Activated naive CD8-positive, alpha-beta T cell treated with anti-CD3 and anti-CD28 coated beads, Interleukin-2, amount 50 U/mL, for 16 hours (primary cell): Measurements from ENCODE around the gene TRABD2B.

Experiments used
- DNase-seq: peaks from one replicate; pipeline ENCODE4 v3.0.0-alpha.2; 2020; ENCODE audit warnings: low read depth, low spot score

TRABD2B gene

DNA sequence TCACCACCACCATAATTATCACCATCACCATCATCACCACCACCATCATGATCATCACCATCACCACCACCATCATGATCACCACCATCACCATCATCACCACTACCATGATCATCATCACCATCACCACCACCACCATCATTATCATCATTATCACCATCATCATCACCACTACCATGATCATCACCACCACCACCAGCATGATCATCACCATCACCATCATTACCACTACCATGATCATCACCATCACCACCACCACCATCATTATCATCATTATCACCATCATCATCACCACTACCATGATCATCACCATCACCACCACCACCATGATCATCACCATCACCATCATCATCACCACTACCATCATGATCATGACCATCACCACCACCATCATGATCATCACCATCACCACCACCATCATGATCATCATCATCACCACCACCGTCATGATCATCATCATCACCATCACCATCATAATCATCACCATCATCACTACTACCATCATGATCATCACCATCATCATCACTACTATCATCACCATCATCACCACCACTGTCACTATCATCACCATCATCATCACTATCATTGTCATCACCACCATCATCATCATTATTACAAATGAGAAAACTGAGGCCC, 60.2 kb downstream of the TRABD2B start:
- no peak for DNase-seq

DNA sequence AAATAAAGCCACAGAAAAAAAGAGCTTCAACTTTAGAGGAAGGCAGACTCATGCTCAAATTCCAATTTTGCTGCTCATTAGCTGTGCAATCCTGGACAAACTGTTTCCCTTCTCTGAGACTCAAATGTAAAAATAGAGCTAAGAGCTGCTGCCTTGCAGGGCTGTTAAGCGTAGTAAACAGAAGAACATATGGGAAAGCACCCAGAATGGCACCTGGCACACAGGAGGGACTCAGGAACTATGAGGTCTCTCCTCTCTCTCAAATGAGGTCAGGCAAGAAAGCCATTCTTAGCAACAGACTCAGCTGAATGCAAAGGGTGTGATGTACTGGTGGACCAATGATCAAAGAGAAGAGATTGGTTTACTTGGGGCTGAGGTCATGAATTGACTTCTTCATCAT, 61.3 kb downstream of the TRABD2B start:
- DNase-seq = no peak

DNA sequence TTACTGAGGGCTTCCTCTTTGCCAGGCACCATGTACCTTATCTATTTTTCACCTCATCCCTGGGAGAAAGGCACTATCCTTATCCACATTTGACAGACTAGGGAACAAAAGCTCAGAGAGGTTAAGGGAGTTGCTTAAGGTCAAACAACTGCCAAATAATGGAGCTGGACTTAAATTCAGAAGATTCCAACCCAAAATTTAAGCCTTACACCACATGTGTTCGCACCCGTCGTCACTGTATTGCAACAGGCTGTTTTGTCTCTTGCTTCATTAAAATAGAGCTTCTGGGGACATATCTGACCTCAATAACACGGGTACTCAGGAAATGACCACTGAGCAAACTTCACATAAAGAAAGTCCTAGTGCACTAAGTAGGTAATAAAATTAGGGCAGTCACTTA, 62.0 kb downstream of the TRABD2B start:
- DNase-seq = no peak

DNA sequence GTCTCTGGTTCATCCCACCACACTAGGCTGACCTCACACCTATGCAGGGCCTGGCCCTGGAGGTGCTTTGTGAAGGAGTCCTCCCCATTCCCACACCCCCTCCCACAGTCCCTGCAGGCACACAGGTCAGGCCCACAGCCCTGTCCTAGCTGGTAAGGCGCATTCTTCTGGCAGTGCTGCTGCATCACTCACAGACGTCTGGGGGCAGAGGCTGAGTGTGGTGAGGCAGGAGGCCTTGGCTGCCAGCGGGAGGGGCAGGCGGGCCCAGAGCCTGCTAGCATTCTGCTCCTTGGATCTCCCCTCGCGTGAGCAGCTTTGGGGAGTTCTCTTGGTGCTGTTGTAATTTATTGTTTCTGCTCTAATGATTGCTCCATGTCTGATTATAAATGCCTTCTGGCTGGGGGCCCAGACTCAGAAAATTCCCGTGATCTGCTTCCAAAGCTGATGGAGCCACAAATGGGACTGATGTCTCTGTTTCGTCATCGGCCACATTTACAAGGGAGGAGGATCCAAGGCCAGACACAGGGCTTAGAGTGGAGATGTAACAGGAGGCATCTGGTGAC, 62.9 kb downstream of the TRABD2B start:
- DNase-seq = no peak

DNA sequence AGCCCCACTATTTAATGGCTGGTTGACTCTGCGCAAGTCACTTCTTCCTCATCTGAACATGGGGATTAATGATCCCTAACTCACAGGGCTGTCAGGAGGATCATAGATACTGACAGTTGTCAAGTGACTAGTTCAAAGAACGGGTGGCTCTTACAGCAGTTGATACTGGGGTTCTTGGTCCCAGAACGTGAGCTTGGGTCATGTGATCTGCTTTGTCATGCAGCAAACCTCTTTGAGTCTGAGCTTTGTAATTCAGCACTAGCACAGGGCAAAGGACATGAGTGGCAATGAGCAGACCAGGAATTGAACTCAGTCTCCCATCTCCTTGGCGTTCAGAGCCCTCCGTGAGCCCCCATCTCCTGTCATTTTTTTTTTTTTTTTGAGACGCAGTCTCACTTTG, 64.4 kb downstream of the TRABD2B start:
- DNase-seq = no peak

DNA sequence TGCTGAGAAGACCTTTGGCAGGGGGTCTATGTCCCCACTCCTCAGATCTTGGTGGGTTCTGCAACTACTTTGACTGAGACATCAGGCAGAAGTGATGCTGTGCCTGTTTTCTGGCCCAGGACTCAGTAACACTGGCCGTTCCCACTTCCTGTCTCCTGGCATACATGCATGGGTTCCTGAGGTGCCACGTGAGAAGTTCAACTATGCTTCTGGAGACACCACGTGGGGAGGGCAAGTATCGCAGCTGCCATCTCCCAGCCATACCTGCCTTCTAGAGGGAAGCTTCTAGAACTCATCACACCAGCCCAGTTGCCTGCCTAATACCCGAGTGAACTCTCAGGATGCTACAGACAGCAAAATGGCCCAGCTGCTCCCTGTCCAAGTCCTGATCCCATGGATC, 65.8 kb downstream of the TRABD2B start:
- DNase-seq = no peak

DNA sequence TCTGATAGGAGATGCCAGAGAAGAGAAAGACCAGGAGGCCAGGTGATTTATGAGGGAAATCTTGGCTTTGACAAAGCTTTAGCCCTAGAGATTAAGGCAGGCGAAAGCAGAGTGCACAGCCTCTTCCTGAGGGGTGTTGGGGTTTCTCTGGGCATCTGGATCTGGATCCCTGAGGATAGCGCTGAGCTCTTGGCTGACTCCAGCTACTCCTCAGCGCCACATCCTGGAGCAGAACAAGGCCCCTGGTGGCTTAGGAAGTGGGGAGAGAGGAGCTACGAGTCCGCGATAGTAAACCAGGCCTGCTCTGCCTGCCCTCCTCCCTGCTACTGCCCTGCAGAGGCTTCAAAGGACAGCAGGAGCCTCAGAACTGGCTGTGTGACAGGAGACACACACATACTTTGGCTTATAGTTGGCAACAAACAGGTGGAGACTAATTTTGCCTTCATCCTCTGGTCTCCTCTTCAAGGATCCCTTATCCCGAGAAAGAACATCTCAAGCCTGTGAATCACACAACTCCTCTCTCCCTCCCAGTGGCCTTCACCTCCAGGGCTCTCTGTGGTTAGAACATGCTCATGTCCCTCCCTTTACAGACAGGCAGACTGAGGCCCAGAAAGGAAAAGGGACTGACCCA, 66.9 kb downstream of the TRABD2B start:
- no peak for DNase-seq

DNA sequence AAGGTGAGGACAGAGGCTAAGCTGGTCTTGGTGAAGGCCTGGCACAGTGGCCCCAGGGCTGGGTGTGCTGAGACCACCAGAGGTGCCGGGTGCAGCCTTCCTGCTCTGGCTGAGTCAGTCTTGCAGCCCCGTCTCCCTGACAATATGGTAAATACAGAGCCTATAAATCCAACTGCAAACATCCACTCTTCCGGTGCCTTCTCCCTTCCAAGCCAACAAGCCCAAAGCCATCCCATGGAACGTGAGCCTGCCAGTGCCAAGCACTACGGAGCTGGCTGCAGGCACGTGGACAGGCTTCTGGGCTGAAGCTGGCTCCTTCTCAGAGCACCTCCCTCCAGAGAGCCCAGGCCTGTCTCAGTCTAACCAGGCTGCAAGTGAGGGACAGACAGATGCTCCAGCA, 70.0 kb downstream of the TRABD2B start:
- DNase-seq = no peak

DNA sequence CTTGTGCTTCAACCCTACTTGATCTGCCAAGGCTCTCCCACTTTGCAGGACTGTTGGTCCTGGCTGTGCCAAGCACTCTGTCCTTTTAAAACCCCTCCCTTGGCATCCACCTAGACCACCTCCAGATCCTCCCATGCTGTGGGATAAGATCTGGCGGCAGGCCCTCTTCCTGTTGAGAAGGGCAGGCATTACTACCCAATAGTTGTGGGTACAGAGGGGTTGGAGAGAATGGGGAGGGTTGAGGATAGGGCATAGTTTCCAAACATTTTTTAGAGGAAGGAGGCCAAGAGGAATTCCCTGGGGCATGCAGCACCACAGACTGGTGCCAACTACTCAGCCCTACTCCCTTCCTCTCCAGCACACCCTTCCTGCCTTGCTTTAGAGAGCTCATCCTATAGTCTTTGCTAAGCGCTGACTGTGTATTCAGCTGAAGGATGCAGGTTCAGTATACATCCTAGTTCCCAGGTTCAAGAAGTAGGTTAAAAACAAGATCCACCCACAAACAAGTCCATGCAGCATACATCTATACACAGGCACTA, 70.7 kb downstream of the TRABD2B start:
- DNase-seq = no peak

DNA sequence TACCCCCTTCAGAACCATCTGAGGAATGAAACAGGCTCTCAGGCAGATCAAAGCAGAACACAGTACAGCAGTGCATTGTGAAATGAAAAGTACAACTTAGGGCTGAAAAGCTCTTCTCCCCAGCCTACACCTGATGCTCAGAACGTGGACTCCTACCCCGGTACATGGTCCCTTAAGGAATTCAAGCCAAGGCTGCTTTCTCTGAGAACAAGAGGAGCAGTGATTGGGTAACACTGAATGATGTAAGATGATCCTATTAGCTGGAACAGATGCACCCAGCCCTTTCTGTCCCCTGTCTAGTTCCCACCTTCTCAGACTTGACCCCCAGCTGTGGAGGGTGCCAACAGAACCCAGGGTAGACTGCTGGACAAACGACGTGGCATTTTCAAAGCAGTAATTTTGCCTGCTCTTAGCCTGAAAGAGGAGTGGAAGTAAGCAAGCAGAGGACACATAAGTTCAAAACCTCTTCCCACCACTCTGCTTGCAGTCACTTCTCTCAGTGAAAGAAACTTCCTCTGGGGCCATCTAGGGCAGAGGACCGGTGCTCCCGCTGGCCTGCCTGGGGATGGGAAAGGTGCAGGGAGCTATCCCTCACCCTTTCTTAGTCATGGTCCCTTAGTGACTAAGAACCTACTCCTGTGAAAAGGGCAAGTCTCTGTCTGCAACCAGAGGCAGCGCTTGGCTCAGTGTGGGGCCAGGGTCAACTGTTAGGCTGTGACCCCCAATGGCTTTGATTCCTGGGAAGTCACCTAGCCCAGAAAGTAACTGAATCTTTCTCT, 72.7 kb downstream of the TRABD2B start:
- DNase-seq = no peak

DNA sequence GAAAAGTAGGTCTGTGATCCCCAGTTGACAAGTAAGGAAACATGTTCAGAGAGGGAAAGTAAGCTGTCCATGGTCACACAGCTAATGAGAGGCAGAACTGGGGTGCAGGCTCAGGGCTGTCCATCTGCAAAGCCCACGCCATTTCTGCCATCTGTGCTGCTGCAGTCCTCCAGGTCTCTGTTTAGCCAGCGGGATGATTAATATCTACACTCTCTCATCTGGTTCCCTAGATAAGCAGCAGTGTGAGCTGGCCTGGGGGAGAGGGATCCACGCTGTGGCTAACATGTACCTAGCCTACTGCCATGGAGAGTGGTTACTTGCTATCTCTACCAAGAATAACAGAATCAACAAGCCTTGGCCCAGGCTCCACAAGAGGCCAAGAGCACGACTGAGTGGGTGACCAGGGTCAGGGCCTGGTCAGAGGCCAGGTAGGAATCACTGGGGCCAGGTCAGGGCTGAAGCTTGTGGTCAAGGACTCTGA, 75.2 kb downstream of the TRABD2B start:
- DNase-seq = no peak

DNA sequence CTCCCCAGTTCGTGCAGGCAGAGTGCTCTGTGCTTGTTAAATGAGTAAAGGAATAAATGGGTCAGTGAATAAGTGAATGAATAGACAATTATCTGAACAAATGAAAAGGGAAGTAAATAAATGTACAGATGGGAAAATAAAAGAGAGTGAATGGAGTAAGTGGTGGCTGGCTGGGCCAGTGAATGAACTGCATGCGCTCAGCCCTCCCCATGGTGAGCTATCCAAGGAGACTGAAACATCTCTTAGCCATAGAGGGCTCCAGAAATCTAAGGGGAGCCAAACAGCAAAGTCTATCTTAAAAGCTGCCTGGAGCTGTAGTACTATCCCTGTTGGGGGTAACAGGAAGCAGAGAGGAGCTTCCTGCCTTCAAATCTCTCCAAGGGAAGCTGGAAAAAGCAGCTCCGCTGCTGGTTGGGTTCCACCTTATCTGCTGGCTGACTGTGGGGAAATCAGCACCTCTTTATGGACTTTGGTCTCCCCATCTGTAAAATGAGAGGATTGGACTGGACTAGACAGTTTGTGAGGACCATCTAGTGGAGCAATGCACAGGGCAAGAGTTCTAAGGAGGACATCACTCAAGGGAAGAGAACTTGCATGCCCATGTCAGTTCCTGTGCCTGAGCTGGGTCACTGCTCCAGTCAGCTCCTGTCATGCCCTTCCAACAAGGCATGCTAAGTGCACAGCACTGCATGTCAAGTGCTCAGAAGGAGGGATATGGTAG, 77.9 kb downstream of the TRABD2B start:
- no peak for DNase-seq

DNA sequence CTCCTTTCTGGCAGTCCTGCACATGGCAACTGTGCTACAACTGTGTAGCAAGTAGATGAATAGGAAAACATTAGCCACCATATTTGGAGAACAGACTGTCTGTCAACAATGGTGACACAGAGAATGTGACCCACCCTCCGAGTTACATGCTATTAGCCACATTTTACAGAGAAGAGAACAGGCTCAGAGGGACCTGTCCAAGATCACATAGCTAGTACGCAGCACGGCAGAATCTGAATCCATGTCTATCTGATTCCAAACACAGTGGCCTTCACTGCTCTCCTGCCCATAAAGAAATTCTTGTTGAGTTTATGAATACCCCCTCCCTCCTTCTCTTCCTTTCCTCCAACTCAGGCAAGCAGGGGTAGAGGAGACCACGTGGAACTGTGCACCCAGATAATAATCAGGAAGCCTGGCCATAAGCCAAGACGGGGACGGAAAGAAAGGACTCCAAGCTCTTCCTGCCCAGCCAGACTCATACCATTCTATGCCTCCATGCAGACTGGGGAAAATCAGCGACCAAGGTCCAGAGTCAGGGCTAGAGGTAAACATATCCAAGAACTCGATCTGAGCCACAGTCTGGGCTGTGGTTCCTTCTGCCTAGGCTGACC, 78.8 kb downstream of the TRABD2B start:
- no peak for DNase-seq

DNA sequence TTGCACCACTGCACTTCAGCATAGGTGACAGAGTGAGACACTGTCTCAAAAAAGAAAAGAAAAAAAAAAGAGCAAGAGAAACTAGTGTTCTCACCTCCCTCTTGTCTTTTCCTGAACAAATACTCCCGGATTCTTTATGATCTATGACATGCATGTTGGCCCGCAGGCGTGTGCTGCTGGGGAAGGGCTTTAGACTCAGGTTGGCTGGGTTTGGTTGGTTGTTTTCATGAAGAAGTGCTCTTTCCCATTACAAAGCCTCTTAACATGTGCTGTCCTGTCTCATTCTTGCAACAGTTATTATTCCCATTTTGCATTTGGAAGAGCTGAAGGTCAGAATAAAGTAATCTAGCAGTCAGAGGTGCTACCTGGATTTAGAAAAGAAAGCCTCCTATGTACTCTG, 79.5 kb downstream of the TRABD2B start:
- DNase-seq = no peak

DNA sequence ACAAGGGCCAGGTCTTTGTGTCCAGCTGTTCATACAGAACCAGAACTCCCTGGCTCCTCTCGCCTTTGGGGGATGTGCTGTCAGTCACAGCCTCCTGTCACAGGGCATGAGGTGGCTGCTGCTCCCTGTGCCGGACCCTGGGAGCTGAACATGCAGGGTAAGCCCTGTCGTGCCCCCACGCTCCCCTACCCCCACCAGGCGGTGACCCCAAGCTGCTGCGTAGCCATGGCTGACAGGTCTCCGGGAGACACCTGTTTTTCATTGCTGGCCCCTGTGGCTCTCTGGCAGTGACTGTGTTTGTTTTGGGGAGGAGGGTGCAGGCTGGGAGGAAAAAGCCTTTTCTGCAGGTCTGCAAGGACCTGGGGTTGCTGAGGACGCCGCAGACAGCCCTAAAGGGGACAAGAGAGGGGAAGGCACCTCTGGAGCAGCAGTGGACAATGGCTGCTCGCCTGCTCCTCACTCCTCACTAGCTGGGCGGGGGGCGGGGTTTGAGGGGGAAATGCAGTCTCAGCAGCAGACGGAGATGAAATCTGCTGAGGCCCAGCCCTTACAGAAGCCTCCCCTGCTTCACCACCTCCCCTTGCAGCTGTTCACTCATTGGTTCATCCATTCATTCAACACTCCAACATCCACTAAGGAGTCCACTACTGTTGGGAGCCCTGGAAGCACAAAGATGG, 81.4 kb downstream of the TRABD2B start:
- no peak for DNase-seq

DNA sequence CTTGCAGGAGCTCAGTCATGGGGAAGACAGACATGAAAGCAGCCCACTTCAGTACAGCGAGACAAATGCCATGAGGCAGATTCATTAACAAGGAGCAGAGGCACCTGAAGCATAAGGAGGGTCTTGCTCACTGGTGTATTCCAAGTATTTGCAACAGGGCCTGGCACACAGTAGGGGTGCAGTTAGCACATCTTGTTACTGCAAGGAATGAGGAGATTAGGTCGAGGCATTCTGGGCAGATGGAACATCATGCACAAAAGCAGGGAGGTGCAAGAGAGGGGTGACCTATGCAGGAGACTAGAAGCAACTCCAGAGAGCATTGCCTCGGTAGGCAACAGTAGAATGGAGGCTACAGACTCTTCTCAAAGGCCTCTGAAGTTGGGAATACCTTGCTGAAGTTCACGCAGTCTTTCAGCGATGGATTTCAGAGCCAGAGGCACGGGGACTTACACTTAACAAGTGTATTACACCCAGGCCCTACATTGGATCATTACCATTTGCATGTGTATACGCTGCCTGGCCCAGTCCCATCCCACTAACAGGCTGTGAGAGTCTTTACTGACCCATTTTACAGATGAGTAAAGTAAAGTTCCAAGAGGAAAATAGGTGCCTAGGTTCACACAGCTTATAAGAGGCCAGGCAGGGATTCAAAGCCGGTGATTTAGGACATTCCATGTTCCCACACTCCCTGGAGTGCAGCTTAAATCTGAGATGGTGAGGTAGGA, 82.1 kb downstream of the TRABD2B start:
- no peak for DNase-seq

DNA sequence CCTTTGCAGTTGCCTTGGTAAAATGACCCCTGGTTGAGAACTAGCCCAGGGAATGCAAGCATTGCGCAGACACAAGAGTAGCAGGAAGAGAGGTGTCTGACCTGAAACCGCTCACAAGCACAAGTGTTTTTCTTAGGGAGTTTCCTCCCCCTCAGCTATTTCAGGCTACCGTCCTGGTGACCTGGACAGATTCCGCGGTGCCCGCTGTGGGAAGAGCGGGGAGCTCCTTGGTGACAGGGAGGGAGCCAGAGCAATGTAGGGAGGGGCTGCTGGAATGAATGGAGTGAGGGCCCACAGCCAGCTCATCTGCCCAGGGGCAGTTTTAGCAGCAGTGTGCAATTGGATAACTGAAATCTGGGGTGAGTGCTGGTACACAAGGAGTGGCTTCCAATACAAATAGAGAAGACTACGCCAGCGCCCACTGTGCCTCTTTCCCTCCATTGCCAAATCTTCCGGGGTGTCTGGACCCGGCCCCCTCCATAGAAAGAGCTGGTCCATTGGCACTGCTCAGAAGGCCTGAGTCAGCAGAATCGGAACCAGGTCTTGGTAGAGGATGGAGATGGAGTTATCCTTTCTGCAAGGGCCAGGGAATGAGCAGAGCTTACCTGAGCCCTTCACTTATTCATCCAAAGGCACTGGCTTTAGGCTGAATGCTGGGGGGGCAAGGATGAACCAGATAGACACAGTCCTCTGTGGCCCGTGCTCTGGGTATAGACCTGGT, 82.8 kb downstream of the TRABD2B start:
- no peak for DNase-seq

DNA sequence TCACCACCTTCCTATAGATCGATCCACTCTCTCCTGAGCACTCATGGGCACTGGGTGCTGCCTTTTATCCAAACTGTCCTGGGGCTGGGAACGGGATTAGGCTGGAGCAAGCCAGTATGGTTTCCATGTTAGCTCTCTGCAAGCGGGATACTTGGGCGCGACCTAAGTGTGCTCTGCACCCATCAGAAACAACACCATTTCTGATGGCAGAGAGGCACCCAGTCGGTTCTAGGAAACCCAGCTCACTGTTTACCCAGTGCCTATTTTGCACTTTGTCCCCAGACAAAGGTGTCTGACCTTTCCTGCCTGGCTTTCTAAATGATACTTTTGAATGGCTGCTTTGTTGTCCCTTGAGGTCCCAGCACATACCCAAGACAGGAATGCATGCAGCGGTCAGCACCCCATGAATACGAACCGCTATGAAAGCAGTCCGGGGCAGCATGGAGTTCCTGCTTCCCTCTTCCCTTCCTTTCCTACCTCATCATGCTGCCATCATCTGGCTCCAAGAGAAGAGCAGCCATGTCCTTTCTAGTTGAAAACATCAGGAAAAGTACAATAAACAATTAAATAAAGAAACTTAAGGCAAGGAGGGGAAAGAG, 83.9 kb downstream of the TRABD2B start:
- DNase-seq = no peak

DNA sequence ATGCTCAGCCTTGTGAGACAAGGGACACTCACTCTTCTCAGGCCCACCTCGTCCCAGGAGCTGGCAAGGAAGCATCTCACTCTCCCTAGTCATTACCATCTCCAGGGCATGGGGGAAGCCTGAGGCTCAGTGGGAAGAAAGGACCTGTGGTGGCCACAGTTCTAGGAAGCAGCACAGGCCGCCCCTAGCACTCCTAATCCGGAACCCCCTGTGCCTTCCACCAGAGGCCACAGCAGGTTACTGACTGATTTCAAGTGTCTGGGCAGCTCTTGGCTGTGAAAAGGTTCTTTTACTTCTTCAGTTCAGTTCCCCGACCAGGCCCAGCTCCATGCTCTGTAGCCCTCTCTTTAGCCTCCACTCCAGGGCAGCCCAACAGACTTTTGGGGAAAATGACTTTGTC, 84.4 kb downstream of the TRABD2B start:
- no peak for DNase-seq
